Measurements from ENCODE around the gene C2.
A peak's percentile ranks its signal among the peaks of the same experiment; 100 is the strongest.
"Not testable (repeated sequence)": the region's sequence is repeated elsewhere in the genome, so short reads cannot be mapped to it uniquely, and the experiment has no call there.

C2 gene

GRCh38 chr6:31977816-31978431 is 50.4 kb downstream of the C2 start:
- H3K27ac ChIP-seq, result no peak overlapping the region
- DNase-seq (ENCODE audit: low spot score), result no peak

GRCh38 chr6:31978831-31979230 is 51.3 kb downstream of the C2 start:
- TF ChIP-seq CTCF (IDR thresholded peaks at IDR 0.05), result no peak
- Histone ChIP-seq H3K4me3 (no peak overlapping the region), H3K27ac (no peak overlapping the region)
- no peak for DNase-seq (ENCODE audit: low spot score)

More at GRCh38 chr6:31977816-31978431, 50.4 kb downstream of the C2 start:
- TF ChIP-seq CTCF (IDR thresholded peaks at IDR 0.05), result no peak
- H3K4me3 ChIP-seq, result no peak overlapping the region

GRCh38 chr6:31979238-31979898 is 51.9 kb downstream of the C2 start:
- no peak for DNase-seq (ENCODE audit: low spot score)
- H3K4me3 ChIP-seq, result no peak overlapping the region
- H3K27ac ChIP-seq, result no peak overlapping the region
- no peak for TF ChIP-seq CTCF (IDR thresholded peaks at IDR 0.05)

DNA sequence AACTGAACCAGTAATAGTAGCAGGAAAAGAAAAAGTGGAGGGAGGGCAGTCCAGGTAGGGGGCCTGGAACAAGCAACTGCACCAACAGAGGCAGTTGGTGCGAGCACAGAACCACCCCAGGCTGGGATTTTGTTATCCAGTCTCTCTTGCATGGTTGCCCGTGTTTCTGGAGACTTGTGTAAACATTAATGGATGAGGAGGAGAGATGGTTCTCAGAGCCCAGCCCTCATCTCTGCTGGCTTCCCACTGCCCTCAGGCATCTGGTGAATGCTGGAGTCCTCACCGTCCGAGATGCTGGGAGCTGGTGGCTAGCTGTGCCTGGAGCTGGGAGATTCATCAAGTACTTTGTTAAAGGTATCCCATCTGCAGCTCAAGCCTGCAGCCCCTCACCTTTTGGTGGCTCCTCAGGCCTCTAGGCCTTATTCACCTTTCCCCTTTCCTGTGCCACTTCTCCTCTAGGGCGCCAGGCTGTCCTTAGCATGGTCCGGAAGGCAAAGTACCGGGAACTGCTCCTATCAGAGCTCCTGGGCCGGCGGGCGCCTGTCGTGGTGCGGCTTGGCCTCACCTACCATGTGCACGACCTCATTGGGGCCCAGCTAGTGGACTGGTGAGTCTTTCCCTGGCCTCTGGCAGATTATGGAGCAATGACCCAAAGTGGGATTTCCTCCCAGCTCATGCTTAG is 52.8 kb downstream of the C2 start:
- H3K27ac ChIP-seq, result not testable (repeated sequence)
- DNase-seq (ENCODE audit: low spot score), result peak; percentile 66

GRCh38 chr6:31980998-31981397 is 53.5 kb downstream of the C2 start:
- not testable (repeated sequence) for H3K27ac ChIP-seq; DNase-seq (ENCODE audit: low spot score)

More for the DNA sequence above, 52.8 kb downstream of the C2 start:
- H3K4me3 ChIP-seq, result not testable (repeated sequence)

GRCh38 chr6:31981744-31982143 is 54.2 kb downstream of the C2 start, which contains the start of gene C4A:
Gene C4A, plus strand, starts transcription at chr6:31982057. Its CDS starts 51 bp downstream, at chr6:31982108.
- not testable (repeated sequence) for H3K4me3 ChIP-seq; DNase-seq (ENCODE audit: low spot score); H3K27ac ChIP-seq

More at GRCh38 chr6:31980998-31981397, 53.5 kb downstream of the C2 start:
- H3K4me3 ChIP-seq, result not testable (repeated sequence)

DNA sequence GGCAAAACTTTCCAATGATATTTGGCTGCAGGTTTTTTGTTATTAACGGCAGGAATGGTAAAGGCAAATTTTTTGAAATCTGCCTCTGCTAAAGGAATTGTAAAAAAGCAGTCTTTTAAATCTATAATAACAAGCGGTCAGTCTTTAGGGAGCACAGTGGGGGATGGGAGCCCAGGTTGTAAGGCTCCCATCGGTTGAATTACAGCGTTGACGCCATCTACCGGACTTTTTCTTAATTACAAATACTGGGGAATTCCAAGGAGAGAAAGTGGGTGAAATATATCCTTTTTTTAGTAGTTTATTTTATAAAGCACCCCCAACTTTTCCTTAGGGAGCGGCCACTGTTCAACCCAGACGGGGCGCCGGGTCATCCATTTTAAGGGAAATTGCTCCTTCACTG is 61.8 kb downstream of the C2 start:
- DNase-seq (ENCODE audit: low spot score); H3K27ac ChIP-seq; H3K4me3 ChIP-seq: not testable (repeated sequence)

DNA sequence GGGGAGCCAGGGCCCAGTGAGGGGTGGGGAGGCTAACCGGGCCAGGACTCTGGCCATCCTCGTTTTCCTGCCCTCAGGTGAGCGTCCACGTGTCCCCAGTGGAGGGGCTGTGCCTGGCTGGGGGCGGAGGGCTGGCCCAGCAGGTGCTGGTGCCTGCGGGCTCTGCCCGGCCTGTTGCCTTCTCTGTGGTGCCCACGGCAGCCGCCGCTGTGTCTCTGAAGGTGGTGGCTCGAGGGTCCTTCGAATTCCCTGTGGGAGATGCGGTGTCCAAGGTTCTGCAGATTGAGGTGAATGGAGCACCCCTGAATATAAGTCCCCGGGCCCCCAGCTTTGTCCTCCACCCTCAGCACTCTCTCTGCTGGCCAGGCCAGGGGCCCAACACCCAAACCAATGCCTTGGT is 66.9 kb downstream of the C2 start:
- not testable (repeated sequence) for DNase-seq (ENCODE audit: low spot score)

More for the DNA sequence above, 66.9 kb downstream of the C2 start:
- not testable (repeated sequence) for H3K27ac ChIP-seq, H3K4me3 ChIP-seq

Data from coronary artery (tissue), 2 donors.